Myocyte (in vitro differentiated cells): Measurements from ENCODE around the gene JARID2. TPM values are rescaled to one million over a fixed set of nuclear protein-coding genes. Genes with fewer than 3 reads are reported as not detected.

Source experiments
- DNase-seq: peaks from one replicate; pipeline ENCODE4 v3.0.0-alpha.2; 2012; ENCODE audit warnings: low read depth
- total RNA-seq: library from RNA; depleted of rRNA; stranded (reverse); fragments of >200 nt; gene quantifications from 2 replicates; pipeline ENCODE4 v1.2.3, GENCODE V29; 2014

JARID2 gene
- total RNA-seq, 1 donor from 2014 or later, result 10.1 TPM

GRCh38 chr6:15246666-15247499 is 1.0 kb downstream of the JARID2 start:
- no peak for DNase-seq

DNA sequence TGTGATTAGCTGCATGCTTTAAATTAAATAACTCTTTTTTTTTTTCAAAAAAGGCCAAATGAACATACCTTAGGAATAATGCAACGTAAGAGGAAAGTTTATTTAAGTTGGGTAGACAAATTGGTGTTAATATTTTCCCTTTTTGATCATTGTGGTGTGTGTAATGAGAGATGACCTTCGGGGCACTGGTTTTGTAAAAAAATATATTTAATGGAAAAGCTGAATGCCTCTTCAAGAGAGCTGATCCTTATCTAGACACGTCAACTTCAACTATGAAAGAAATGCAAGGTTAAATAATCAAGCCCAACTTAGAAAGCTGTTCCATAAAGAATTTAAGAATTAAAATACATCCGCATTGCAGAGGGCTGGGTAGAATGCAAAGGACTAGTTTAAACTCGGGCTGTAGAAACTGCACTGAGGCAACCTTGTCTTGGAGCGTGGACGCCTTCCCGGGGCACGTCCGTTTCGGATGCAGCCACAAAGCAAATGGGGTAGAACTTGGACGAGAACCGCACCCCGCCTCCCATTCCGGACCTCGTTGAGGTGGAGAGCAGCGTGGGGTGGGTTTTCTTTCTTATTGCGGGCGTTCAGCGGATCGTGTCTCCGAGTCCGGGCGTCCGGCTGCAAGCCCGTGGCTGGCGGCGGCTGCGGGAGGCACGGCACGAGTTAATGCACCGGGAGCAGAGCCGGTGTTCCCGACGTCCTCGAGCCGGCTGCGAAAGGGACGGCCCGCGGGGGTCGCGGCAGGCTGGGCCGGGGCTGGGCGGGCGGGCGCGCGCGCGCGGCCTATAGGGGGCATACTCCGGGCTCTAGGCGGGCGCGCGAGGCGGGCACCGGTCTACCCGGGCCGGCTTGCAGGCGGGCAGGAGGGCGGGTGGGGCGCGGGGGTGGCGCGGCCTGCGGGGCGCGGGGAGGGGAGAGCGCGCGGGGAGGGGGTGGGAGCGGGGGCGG is 1.9 kb downstream of the JARID2 start:
- peak; percentile 50 for DNase-seq

- DNase-seq, result peak; percentile 97
Observed at GRCh38 chr6:15248451-15249370, 2.8 kb downstream of the JARID2 start.

DNA sequence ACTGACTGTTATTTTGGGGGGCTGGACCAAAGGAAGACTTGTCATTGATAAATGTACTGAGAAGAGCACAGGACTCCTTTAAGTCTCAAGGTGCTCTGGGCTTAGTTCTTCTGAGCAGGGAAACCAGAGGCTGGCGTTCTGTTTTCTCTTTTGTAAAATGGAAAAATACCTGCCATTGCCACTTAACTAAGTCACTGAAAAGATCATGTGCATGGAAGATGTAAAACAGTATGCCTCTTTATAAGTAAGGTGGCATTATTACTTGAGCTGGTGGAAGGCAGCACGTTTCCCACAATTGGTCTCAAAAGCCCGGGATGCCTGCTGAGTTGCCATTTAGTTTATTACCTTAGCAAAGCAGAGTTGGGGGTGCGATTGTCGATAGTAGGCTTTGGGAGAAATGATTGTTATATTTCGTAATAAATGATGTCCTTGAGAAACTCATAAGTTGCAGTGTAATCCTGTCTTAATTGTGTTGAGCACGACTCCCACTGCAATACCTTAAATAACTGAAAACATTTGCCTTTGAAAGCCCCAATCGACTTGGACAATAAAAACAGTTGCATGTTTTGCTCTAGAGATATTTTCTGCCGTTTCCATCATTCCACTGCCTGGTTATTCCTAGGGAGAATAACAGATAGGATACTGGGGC is 3.6 kb downstream of the JARID2 start:
- DNase-seq, result no peak

DNA sequence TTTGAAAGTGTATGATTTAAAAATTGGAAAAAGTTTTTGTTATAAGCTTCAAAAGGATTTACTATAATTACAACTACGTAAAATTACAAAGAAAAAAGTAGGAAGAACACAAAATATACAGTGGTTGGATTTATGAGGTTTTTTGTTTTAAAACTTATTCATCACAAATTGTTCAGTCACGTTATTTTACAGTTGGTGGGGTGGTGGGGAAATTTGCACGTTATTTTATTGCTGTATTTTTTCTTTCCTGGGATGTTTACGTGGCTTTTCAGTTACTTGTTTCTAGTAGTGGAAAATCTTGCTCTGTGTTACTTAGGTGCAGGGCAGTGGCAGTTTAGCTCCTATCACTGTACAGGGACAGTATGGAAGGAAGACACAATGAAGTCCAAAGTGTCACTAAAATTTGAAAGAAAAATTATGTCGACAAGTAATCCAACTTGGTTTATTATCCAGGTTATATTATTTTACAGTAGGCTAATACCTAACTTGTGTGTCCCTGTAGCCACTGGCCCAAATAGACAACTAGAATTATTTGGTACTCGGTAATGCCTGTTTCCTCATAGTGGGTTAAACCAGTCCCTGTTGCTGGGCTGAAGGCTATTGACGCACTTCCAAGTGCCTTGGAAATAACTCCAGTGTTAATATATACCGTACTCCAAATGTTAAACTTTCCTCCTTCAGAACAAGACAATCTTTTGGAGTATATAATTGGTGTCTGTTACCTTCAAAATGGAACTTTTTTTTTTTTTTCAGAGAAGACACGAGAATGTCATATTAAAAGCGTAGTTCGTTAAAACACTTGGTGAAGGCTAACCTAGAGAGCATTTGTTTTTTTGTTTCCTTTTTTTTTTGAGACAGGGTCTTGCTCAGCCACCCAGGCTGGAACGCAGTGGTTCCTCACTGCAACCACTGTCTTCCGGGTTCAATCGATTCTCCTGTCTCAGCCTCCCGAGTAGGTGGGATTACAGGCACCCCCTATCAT is 4.6 kb downstream of the JARID2 start:
- DNase-seq, result no peak

DNA sequence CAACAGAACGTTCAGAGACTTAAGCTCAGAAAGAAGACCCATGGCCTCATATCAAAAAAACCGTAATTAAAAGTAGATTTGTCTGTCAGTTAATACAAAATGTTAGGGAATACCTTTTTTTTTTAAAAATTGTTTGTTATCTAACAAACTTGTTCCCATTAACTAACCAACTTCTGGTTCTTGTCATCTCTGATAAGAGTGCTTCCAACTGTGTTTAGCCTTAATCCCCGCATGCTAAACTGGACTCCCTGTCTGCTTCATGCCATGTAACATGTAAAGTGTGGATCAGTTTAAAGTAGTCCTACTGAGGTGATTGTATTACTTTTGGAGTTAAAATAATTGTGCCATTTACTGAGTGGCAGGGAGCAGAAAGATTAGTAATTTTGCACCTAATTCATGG is 6.3 kb downstream of the JARID2 start:
- no peak for DNase-seq

GRCh38 chr6:15253203-15254022 is 7.5 kb downstream of the JARID2 start:
- no peak for DNase-seq

- peak; percentile 91 for DNase-seq
Observed at GRCh38 chr6:15254070-15254975, 8.5 kb downstream of the JARID2 start.

DNA sequence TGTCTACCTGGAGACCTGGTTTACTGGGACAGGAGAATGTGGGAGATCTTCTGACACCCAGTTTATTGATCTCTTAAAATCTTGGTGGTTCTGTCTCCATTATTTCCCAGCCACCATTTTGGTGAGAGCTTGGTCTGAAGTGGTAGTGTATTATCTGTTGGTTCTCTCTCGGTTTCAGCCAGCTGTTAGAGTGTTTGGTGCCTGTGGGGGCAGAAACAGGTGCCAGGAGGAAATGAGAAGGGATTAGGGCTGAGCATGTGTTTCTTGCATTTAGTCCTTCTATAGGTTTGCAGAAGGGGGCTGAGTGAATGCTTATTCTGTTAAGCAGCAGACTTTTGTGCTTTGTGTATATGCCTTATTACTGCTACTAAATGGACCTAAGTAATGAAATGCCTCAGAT is 9.6 kb downstream of the JARID2 start:
- peak; percentile 59 for DNase-seq

- DNase-seq, result no peak
Observed at GRCh38 chr6:15255909-15256395, 10.1 kb downstream of the JARID2 start.

- peak; percentile 30 for DNase-seq
Observed at GRCh38 chr6:15256538-15257271, 10.8 kb downstream of the JARID2 start.

DNA sequence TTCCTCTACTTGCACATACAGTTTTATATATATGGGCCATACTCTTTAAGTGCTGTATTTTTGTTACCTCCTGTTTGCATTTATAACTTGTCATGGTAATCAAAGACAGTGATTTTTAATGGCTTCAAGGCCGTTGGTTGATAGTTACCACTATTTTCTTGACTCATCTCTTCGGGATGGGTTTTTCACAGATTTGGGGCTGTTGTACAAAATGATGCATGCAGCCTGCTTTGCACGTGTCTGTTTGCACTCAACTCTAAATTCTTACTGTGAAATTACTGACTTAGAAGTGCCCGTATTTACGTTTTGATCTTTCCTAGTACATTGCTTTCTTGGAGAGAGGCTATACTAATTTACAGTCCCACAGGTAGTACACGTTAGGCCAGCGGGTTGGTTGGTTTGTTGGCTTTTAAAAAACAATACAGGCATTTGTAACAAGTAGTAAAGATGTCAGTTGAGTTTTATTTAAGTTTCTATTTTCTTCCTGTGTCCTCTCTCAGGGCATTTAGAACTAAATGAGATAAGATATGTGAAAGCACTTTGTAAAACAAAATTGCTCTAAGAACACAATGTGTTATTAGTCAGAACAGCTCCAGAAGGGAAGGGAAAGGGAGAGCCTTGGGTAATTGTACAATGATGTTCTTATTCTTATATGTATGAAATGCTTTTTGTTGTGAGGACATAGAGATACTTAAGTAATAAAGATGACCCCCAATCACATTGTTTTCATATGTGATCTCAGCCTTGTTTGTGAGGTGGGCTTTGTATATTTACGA is 11.7 kb downstream of the JARID2 start:
- DNase-seq, result no peak

DNA sequence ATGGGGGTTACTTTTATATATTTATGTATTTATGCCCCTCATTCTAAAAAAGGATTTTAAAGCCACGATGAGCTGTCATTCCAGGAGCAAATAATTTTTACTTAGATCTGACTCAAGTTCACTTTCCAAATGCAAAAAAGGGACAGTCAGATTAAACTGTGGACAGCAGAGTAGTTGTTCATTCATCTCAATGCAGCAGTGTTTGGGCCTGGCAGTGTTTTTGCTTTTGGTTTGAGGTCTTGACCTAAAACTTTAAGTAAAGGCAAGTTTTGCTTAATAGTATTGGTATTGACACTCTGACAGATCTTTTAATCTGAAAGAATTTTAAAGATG is 13.9 kb downstream of the JARID2 start:
- no peak for DNase-seq

DNA sequence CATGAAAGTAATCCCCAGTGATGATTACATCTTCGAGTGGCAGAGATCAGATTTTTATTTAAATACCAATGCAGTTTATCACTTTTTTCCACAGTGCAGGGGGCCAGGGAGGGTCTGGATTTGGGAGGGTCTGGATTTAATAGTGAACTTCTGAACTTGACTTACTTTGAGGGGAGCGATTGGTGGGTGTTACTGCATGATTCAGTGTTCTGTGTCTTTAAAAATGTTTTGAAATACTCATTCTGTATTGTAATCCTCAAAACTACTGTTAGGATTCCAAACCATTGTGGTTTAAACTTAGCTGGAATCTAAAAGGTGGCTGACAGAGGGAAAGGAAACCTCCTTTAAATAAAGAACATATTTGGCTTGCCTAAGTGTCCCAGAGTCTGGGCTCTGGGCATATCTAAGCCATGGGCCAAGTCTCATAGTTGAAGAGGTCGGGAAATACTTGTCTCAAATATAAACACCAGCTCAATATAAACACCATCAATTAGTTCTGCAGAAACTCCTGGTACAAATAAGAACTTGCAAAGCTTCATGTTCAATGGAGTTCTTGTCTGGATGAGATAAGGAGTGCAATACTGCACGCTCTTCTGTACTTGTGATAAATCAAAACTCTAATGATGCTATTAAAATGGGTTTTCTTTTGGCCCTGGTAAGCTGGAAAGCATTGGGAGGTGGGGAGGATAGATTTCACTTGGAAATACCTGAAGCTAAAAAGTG is 14.4 kb downstream of the JARID2 start:
- no peak for DNase-seq

- no peak for DNase-seq
Observed at GRCh38 chr6:15263780-15264374, 18.0 kb downstream of the JARID2 start.
